Brain microvascular endothelial cell (primary cell): ENCODE data around the gene SLC30A9.

ENCODE experiments used
- DNase-seq: peaks from one replicate; pipeline ENCODE4 v3.0.0-alpha.2; 2020
- H3K27ac ChIP-seq: fragments of 250-450 bp; sonication (Bioruptor Pico); 2 replicates; pipeline ENCODE4 v1.5.1; 2020; ENCODE audit warnings: mild to moderate bottlenecking, moderate library complexity
- H3K27me3 ChIP-seq: fragments of 250-450 bp; sonication (Bioruptor Pico); replicated peaks from 2 replicates; pipeline ENCODE4 v1.5.1; 2020; ENCODE audit warnings: mild to moderate bottlenecking
- H3K36me3 ChIP-seq: fragments of 250-450 bp; sonication (Bioruptor Pico); replicated peaks from 2 replicates; pipeline ENCODE4 v1.5.1; 2020; ENCODE audit warnings: mild to moderate bottlenecking
- H3K4me3 ChIP-seq: 2 replicates; pipeline ENCODE4 v1.5.1; 2011; ENCODE audit warnings: low read depth, mild to moderate bottlenecking, control low read depth, low read length, moderate library complexity
- in situ Hi-C: cut with HindIII; loops from 2 replicates; pipeline ENCODE4 v1.10.0; 2017; ENCODE audit warnings: low sequenced_read_pairs, low pct_ligation_motif_present
- TF ChIP-seq, protein P1 (sequence below): IDR thresholded peaks from 2 replicates; pipeline ENCODE4 v1.5.1; 2011; ENCODE audit warnings: low read depth, mild to moderate bottlenecking, moderate library complexity, low read length, control low read depth, inconsistent platforms; ENCODE audit errors: missing control alignments

The SLC30A9 gene

DNA sequence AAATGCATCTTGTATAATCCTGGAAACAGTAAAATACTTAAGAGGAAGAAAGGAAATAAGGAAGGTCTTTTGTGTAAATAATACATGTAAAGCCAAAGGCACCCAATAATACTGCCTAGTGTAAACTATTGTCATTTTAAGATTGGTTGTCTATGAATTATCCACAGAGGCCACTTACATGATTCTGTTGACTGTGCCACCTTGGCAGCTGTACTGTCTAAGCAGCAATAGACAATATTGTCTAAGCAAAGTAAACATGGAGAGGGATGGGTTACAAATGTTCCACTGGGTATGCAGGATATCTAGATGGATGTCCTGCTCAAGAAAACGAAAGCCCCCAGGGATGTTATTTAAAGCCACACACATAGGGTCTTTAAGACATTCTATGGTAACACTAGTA lies 142.7 kb downstream of the SLC30A9 start:
- Histone ChIP-seq H3K27ac (no peak overlapping the region), H3K27me3 (no peaks in the 10 kb centered on the region), H3K36me3 (no peaks in the 10 kb centered on the region), H3K4me3 (no peak overlapping the region)
- in situ Hi-C loops, result no loop called here
- DNase-seq, result no peak
- TF ChIP-seq, protein P1, sequence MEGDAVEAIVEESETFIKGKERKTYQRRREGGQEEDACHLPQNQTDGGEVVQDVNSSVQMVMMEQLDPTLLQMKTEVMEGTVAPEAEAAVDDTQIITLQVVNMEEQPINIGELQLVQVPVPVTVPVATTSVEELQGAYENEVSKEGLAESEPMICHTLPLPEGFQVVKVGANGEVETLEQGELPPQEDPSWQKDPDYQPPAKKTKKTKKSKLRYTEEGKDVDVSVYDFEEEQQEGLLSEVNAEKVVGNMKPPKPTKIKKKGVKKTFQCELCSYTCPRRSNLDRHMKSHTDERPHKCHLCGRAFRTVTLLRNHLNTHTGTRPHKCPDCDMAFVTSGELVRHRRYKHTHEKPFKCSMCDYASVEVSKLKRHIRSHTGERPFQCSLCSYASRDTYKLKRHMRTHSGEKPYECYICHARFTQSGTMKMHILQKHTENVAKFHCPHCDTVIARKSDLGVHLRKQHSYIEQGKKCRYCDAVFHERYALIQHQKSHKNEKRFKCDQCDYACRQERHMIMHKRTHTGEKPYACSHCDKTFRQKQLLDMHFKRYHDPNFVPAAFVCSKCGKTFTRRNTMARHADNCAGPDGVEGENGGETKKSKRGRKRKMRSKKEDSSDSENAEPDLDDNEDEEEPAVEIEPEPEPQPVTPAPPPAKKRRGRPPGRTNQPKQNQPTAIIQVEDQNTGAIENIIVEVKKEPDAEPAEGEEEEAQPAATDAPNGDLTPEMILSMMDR, result no peak

DNA sequence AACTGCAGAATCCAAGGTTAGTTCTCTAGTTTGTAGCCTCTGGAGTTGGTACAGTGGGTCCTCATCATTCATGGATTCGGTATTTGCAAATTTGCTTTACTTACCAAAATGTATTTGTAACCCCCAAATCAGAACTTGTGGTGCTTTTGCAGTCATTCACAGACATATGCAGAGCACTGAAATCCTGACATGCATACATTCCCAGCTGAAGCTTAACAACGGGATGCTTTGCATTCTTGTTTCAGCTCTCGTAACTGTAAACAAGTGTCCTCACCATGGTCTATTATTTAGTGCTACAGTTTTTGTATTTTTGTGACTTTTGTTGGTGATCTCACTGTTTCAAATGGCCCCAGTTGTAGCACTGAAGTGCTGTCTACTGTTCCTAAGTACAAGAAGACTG lies 146.0 kb downstream of the SLC30A9 start:
- DNase-seq, result no peak
- Histone ChIP-seq H3K27me3 (no peaks in the 10 kb centered on the region), H3K4me3 (no peak overlapping the region), H3K36me3 (no peaks in the 10 kb centered on the region), H3K27ac (no peak overlapping the region)
- in situ Hi-C loops, result no loop called here
- TF ChIP-seq, protein P1, result no peak
